HG03558 (cell line): ENCODE measurements around the gene TOX2.

Experiments
- ATAC-seq: cut with Tn5 transposase; IDR thresholded peaks from one replicate; pipeline ENCODE4 v1.9.1; 2021; ENCODE audit warnings: moderate number of reproducible peaks; ENCODE audit not compliant: unreplicated experiment; ENCODE audit errors: extremely low read depth

TOX2 gene

DNA sequence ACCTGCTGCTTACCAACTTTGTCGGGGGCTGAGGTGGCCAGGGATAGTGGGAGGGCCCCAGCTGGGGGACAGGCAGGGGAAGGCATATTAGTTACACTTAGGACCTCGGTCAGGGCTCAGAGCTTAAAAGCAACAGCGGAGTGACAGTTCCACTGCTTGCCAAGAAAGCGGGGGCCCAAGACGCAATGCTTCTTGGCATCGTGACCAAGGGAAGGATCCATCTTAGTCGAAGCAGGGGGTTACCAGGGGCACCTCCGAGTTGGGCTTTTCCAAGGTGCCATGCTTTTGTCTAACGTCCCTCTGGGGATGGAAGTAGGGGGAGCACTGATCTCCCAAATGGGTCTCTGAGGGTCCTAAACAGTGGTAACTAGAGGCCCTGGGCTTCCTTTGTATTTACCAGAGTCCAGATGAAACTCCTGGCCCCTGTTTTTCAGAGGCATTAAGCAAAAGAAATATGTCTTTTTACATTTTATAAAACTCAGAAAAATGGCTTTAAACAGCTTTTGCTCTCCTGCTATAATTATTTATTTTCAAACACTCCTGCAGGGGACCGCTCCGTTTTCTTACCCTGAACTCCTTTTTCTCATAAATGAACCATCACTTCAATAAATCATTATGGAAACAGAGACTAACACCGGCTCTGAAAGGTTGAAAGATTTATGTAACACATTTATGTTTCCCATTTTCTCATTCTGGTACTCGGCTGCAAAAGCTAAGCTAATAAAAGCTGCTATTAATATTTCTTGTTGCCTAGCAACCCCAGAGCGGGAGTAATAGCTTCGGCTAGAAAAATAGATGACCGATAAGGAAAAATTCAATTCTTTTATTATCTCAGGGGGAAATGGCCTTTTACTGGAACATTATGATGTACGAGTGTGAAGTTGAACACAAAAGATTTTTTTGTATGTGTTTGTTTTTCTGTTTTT, 100.4 kb downstream of the TOX2 start:
- no peak for ATAC-seq

DNA sequence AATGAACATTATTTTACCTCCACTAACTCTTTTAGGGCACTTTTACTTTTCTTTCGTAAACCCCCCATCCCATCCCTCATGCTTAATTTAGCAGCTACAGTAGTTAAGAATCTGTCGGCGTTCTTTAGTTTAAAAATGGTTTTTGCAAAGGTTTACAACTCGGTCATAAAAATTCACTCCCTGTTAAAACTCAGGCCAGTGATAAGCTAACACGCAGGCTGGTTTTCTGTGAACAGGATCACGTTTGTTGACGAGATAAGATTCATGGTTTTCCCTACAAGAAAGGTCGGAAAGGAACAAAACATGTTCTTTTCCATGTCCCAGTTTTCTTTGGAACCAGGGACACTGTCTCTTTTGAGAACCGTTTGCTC, 101.1 kb downstream of the TOX2 start:
- ATAC-seq = no peak

DNA sequence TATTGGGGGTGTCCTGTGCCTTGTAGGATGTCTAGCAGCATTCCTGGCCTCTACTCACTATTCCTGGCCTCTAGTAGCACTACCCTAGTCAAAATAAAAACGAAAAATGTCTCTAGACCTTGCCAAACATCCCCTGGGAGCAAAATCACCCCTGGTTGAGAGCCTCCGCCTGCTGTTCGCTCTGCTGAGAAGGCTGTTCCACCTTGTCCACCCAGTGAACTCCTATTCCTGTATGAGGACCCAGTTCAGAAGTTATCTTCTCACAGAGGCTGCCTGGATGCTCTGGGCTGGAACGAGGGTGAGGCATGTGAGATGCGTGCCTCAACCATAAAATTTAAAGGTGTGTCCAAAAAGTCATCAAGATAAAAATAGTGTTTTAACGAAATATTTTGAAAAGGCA, 101.9 kb downstream of the TOX2 start:
- ATAC-seq = no peak

DNA sequence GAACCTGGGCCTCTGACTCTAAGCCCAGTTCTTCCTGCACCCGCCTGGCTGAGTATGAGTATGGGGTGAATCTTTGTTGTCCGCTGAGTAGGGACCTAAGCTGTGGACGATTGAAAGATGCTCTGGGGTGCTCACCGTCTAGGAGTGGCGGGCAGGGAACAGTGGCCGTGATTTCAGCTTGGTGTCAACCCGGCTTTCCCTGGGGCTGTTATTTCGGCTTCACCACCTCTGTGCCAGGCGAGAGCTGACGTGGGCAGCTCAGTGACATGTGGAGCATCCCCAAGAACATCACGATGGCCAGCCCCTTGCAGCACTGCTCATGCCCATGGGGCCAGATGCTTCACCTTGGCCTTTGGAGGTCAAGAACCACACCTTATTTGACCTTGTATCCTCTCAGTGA, 102.6 kb downstream of the TOX2 start:
- ATAC-seq = no peak

DNA sequence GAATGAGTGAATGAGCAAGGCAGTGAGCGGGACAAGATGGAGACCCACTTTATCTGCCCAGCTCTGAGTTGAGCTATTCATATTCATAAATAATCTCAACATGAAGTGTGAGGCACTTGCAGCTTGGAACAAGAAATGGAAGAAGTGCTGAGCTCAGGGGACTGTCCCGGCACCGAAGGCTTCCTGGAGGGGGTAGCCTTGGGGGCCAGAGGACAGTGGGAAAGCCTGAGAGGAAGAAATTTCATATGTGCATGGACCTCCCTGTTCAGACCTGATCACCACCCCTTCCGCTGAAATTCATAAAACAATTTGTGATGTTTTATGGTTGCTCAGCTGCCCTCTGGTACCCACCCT, 103.2 kb downstream of the TOX2 start:
- ATAC-seq = no peak

DNA sequence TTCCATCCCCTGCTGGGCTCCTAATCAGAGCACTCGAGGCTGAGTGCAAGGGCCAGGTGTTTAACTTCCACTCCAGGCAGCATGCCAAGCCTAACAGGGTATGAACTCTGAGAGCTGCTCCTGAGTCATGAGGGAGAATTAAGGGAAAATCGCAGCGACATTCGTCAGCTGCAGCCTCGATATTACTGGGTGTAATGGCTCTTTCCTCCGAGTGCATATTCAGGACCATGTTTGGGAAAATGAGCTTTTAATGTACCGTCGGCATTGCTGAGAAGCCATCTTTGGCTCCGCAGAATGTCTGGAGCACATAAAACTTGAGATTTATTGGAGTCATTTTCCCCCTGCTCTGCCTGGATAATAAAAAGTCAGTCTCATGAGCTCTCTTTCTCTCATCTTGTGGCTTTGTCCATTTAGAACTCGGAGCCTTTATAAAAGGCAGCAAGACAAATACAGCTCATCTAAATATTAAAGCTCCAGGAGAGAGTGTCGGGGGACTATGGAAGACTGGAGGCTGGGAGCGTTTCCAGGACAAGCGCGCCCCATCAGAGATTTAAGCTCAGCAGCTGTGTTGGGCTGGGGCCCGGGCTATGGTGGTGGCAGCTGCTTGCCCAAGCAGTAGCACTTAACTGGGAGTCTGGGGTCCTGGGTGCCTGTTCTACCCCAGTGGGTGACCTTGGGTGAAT, 103.7 kb downstream of the TOX2 start:
- no peak for ATAC-seq

DNA sequence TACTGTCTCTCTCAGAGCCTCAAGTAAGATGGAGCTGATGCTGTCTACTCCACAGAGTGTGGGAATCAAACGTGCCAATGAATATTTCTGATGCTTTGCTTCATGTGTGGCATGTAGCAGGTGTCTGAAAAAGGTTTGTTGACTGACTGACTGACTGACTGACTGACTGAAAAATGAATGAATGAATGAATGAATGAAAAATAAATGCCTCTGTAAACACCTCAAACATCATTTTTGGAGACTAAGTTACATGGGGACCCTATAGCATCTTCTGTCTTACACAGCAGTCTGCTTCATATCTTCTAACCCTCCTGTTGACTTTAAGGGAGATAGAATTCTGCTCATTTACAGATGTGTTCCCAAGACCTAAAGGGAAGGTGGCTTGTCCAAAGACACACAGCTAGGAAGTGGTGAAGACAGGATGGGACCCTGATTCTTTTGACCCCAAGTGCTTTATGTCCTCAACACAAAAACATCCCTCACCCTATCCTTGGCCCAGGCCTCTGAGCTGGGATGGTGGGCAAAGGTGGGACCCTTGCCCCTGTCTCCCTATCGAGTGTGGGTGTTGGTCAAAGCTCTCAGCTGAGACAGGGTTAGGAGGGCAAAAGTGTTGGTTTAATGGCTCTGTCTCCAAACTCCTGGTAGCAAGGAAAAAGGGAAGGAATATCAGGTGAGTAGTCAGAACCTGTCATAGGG, 104.4 kb downstream of the TOX2 start:
- ATAC-seq = no peak

DNA sequence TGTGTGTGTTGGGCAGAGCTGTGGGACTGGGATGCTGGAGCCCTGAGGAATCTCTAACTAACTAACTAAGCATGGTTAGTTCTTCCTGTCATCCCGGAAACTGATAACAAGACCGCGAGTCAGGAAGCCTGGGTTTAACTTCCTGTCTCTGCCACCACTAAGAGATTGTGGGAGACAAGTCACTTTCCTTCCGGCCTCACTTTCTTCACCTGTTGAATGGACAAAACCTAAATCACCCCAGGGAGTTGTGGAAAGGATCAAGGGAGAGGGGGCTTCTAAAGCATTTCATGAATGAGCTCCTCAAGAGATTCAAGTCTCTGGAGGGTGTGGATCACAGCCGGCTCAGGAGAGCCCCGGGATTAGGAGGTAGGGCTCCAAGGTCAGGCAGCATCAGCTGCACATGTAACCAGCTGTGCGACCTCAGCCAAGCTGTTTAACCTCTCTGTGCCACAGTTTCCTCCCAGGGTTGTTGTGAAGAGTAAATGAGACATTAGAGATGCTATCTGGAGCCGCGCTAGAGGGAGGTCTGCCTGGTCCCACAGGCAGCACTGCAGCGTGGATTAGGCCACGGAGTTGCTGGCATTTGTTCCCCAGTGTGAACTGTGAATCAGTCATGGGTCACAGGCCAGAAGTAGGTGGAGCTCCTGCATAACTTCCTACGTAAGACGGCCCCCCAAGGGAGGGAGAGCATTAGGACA, 105.1 kb downstream of the TOX2 start:
- no peak for ATAC-seq

DNA sequence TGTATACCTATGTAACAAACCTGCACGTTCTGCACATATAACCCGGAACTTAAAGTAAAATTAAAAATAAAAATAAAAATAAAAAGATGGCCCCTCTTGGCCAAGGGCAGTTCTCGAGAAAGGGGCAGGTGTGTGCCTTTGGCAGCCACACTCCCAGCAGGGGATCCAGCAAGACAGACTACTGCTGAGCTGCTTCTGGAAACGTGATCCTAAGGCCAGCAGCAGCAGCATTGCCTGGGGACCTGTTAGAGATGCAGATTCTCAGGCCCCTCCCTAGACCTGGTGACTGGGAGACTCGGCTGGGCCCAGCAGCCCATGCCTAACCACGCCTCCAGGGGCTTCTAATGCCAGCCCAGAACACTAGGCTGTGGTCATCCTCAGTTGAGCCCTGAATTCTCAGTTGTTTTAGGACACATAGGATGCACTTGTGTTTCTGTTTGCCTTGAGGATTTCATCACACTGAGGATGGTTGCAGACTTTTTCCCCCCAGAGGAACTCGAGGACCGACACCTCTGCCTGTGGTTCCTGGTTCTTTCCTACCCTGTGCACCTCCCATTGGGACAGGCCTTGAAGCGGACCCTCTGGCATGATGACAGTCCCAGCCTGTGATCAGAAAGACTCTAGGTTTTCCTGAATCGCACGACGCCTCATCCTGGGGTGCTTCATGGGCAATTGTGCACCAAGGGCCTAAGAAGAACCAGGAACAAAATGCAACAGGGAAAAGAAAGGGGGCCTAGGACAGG, 105.9 kb downstream of the TOX2 start:
- no peak for ATAC-seq

DNA sequence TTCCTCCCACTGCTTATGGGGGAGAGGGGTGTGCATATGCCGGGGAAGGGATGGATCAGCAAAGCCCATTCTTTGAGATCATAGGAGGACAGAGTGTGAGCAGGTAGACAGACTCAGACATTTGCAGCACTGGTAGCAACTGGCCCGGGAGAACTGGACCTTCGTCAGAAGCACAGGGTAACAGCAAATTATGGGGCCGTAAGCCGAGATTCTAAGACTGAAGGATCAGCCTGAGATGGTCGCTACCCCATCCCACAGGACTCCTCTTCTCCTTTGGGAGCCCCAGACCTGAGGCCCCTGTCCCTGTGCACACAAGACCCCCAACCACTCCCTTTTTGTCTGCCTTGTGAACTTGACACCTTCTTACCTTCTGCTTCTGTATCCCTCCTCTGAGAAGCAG, 106.5 kb downstream of the TOX2 start:
- no peak for ATAC-seq

DNA sequence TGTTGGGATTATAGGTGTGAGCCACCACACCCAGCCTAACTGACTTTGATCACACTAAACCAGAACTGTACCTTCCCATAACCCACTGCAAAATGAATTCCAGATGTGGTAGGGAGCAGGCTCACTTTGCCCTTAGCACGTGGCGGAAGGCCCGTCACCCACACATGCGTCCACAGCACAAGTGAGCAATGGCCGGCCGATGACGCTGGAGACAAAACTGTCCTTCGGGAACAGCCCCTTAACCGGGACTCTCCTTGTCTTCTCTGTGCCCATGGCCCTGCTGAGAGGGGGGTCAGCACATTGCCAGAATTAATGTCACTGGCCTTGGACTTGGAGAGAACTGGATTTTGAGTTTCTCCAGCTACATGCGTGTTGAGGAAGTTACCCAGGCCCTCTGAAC, 107.2 kb downstream of the TOX2 start:
- ATAC-seq = no peak

DNA sequence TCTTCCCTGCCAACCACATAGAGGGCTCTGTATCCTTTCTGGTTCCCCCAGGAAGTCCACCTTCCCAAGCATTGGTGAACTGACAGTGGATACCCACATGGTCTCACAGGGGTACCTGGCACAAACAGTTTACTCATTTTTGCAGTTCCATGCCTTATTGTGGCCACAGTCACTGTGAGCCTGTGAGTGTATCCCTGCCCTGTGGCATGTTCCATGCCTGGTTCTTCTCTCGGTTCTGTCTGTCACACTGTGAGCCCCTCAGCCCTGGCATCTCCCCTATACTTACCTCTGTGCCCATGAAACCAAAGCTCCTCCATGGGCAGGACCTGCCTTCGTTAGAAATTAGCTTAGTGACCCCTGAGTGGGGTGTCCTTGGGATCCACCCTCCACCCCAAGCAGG, 107.8 kb downstream of the TOX2 start:
- no peak for ATAC-seq

DNA sequence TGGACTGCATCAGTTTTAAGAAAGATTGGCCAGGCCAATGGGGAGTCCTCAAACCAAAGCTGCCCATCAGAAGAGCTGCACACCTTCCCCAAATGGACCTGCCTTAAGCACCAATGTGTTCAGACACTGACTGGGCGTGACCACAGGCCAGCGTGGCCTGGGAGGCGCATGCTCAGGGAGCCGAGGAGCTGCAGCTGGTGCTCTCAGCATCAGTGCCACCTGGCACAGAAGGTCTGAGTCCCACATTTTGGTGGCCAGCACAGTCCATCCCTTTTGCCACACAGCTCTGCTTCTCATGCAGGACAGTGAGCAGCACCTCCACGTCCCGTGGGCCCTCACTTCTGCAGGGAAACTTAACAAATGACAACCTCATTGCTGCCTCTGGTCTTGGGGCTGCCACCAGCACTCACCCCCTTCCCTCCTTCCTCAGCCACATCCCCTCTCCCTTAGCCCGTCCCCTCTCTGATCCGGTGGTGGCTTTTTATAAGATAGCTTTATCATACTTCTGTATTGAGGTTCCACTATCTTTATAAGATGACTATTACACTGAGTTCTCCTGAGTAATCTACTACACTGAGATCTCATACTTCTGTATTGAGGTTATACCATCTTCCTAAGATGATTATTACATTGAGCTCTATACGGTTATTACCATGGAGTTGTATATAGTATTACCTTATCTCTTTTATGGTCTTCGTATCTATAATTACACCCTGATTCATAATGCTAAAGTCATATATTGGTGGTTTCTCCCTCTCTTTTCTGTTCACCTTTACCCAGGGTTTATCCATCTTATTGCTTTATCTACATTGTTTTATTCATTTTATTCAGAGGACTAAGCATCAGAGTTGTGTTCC, 109.1 kb downstream of the TOX2 start:
- ATAC-seq = no peak

DNA sequence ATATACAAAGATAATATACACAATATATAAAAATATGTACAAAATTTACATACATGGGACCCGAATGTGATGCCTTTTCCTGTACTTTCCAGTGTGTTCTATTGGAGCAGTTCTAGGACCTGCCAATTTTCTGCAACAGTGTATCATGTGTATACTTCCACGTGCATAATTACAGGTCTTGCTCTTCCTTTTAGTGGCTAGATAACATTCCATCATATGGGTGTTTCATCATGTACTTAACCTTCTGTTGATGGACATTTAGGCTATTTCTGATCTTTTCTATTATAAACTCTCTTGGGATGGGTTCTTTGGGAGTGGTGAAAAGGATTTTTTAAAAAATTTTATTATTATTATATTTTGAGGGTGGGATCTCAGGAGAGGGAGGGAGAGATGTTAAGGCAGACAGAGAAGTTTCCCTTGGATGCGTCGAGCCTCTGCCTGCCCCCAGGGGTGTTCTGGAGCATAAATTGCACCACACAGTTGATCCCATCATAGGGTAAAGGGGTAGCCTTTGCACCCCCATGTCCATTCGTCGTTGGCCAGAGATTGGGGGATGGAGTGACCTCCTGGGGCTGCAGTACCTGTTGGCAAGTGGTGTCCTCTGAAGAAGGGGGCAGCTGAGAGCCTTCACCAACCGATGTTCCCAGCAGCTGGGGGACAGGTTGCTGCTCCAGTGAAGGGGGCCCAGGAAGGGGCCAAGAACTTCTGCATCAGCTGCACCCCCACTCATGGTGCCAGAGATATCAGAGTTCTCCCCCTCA, 110.3 kb downstream of the TOX2 start:
- ATAC-seq = no peak

DNA sequence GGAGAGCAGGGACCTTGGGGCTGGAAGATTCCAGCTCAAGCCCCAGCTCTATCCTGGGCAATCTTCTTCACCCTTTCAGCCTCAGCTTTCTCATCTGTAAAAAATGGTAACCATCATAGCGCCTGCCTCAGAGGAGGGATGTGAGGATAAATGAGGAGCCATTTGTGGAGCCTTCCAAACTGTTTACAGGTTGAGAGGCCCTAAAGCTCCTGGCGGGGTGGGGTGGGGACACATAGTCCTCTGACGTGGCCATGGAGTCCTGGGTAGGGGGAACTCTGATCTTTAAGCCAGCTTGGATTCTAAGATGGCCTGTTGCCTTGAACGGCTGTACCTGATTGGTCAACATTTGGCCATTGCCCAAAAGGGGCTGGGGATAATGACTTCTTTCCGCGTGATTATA, 111.1 kb downstream of the TOX2 start:
- no peak for ATAC-seq

DNA sequence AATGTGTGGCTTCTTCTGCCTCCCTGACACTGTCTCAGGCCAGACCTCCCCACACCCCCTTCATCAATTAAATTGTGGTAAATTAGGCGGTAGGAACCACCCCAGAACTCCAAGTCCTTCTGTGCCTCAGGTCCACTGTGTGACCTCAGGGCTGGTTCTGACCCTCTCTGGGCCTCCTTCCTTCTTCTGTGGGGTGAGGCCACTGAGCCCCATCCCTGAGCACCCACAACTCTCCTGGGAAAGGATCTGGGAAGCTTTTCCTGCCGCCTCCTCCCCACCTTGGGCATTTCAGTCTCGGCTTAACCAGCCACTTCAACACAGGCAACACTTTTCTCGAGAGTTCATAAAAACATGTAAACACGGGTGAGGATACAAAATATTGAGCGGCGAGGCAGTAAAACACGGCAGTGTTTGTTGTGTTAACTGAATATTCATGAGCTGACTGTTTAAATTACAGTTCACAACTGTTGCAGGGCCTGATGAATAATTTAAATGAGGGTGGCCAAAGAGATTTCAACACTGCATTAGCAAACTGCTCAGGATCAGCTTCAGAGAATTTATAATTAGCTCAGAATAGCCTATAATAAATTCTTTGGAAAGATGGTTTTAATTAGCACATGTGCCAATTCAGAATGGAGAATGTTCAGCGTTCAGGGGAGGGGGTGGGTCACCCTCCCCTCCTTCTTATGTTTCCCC, 112.1 kb downstream of the TOX2 start:
- no peak for ATAC-seq

DNA sequence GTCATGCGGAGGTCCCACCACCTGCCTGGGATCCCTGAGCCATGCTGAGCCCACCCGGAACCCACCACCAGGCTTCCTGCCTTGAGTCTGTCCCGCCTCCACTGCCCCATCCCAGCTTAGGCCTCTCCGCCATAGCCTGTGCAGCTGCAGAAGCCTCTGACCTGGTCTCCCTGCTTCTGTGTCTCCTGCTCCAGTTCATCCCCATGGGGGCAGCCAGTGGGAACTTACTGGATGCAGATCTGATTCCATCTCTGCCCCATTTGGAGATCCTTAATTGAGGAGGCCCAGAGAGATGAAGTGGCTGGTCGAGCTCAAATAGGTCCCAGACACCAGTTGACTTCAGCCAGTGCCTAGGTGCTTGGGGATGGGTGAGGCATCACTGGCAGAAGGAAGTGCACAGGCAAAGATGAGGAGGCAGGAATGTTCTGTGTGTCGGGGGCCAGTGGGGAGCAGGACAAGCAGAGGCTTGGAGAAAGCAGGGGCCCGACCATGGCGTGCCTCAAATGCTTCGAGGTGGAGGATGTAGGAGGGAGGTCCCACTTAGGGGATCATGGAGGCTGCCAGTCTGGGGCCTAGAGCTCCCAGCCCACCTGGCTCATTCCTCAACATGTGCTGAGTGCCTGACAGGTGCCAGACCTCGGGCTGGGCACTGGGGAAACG, 112.8 kb downstream of the TOX2 start:
- no peak for ATAC-seq
